Anterior cingulate cortex (tissue), 58 donors: ENCODE measurements around the gene OR10A4.
"Not testable (repeated sequence)": the region's sequence is repeated elsewhere in the genome, so short reads cannot be mapped to it uniquely, and the experiment has no call there.

Experiments used
- DNase-seq, 58 donors: peaks; one replicate each; lab custom pipeline; 2025; lab: John Stamatoyannopoulos, UW

The OR10A4 gene

GRCh38 chr11:6876325-6876724, at the start of gene OR10A4:
Gene OR10A4, plus strand, starts transcription at chr11:6876625. Its CDS starts 23 bp downstream, at chr11:6876648.
- no peak for DNase-seq

GRCh38 chr11:6828103-6828502, 48.3 kb upstream of the OR10A4 start:
- no peak for DNase-seq

- DNase-seq = no peak
Observed at GRCh38 chr11:6833356-6833755, 43.1 kb upstream of the OR10A4 start.

- no peak for DNase-seq
Observed at GRCh38 chr11:6834021-6834420, 42.4 kb upstream of the OR10A4 start.

- DNase-seq = no peak
Observed at GRCh38 chr11:6841694-6842093, 34.7 kb upstream of the OR10A4 start.

- DNase-seq = no peak
Observed at GRCh38 chr11:6843670-6844069, 32.8 kb upstream of the OR10A4 start.

GRCh38 chr11:6844356-6844755, 32.1 kb upstream of the OR10A4 start:
- DNase-seq = no peak

- DNase-seq = no peak
Observed at GRCh38 chr11:6845383-6845782, 31.0 kb upstream of the OR10A4 start, which contains the start of gene OR10A5. Gene OR10A5, plus strand, starts transcription at chr11:6845683. Its CDS starts 0 bp downstream, at chr11:6845683.

GRCh38 chr11:6850526-6850925, 25.9 kb upstream of the OR10A4 start:
- no peak for DNase-seq

GRCh38 chr11:6854801-6855200, 21.6 kb upstream of the OR10A4 start:
- DNase-seq = not testable (repeated sequence)

- DNase-seq = no peak
Observed at GRCh38 chr11:6855971-6856541, 20.4 kb upstream of the OR10A4 start.

GRCh38 chr11:6856871-6857270, 19.6 kb upstream of the OR10A4 start:
- DNase-seq = no peak

- peak in 1 of 58 donors; percentile 6 for DNase-seq
Observed at GRCh38 chr11:6862961-6863360, 13.5 kb upstream of the OR10A4 start, which contains the start of gene OR10A2. Gene OR10A2, plus strand, starts transcription at chr11:6863057. Its CDS starts 6,698 bp downstream, at chr11:6869755.

- no peak for DNase-seq
Observed at GRCh38 chr11:6864438-6864837, 12.0 kb upstream of the OR10A4 start.

GRCh38 chr11:6871278-6871677, 5.1 kb upstream of the OR10A4 start:
- DNase-seq = no peak

- no peak for DNase-seq
Observed at GRCh38 chr11:6875761-6876160, 664 bp upstream of the OR10A4 start.

- no peak for DNase-seq
Observed at GRCh38 chr11:6876914-6877313, 489 bp downstream of the OR10A4 start.

- no peak for DNase-seq
Observed at GRCh38 chr11:6882751-6883150, 6.3 kb downstream of the OR10A4 start.

GRCh38 chr11:6887711-6888110, 11.3 kb downstream of the OR10A4 start:
- not testable (repeated sequence) for DNase-seq

- no peak for DNase-seq
Observed at GRCh38 chr11:6888830-6889229, 12.4 kb downstream of the OR10A4 start.

GRCh38 chr11:6889835-6890234, 13.4 kb downstream of the OR10A4 start:
- DNase-seq = no peak

- DNase-seq = no peak
Observed at GRCh38 chr11:6892400-6892799, 16.0 kb downstream of the OR10A4 start, which contains the start of gene OR2D2. Gene OR2D2, minus strand, starts transcription at chr11:6892500. Its CDS starts 0 bp downstream, at chr11:6892500.

- DNase-seq = no peak
Observed at GRCh38 chr11:6894097-6894496, 17.7 kb downstream of the OR10A4 start.
